HG03558 (cell line): ENCODE measurements around the gene ACAA1.
"Not testable (repeated sequence)": the region's sequence is repeated elsewhere in the genome, so short reads cannot be mapped to it uniquely, and the experiment has no call there.

Source experiments
- ATAC-seq: cut with Tn5 transposase; IDR thresholded peaks from one replicate; pipeline ENCODE4 v1.9.1; 2021; ENCODE audit warnings: moderate number of reproducible peaks; ENCODE audit not compliant: unreplicated experiment; ENCODE audit errors: extremely low read depth

ACAA1 gene

GRCh38 chr3:38109580-38110313 is 27.2 kb downstream of the ACAA1 start:
- ATAC-seq = no peak

DNA sequence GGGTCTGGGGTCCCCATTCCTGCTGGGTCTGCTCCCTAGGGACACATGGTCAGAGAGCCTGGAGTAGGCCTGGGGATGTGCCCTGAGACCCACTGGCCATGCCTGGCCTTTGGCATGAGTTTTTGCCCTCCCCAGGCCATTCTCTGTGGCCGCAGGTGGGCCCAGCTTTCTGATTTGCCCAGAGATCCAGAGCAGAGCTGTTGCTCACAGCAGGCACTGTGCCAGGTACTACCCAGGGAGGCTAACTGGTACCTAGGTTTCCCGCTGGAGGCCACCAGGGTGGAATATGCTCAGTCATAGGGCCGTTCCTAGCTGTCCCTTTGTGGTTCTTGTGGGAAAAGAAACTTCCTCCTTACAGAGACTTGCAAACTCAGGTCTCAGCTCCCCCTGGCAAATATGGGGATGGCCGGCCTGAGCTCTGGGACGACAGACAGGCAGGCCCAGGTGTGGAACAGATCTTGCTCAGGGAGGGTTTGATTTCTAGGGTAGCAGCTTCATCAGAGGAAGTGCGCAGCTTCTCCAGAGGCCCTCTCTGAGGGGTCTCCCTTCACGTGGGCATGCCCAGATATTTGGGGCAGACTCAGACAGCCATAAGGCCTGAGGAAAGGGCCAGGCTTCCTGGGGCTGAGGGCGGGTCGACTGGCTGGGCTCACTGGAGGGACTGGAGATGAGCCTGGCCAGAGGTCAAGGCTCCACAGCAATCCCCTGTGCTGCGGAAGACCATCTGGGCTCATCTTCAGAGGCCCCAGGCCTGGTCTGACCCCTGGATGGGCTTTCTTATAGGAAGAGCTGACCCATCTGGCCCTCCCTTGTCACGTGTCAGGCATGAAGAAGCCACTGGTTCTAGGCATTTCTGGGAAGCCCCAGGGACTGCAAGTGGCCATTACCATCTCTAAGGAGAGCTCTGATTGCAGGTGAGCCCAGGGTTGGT is 28.0 kb downstream of the ACAA1 start:
- ATAC-seq = no peak

DNA sequence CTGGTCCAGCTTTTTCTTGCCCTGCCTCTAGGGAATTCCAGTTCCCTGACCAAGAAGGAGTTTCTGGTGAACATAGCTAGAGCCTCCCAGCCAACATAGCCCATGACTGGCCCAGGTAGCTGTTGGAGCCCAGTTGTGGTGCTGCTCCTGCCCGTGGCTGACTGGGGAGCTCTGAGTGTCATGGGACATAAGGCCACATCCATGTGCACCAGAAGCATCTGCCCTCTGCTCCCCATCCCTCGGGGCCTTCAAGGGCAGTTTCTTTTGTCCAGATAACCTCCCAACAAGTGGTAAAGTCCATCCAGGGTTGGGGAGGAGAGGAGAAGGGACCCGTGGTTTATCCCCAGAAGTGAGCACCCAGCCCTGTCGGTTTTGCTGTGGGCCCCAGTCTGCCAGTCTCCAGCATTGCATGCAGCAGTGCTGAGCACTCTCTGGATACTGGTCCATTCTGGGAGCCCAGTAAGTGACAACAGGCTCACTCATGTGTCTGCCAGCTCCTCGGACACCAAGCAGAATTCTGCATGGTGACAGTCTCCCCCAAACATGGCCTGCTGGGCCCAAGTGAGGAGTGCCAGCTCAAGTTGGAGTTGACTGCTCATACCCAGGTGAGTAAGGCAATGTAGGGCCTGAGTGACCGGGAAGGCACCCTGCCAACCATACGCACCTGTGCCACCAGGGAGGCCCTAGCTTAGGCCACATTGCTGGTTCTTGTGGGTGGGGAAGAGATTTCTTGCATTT is 28.8 kb downstream of the ACAA1 start:
- ATAC-seq = no peak

DNA sequence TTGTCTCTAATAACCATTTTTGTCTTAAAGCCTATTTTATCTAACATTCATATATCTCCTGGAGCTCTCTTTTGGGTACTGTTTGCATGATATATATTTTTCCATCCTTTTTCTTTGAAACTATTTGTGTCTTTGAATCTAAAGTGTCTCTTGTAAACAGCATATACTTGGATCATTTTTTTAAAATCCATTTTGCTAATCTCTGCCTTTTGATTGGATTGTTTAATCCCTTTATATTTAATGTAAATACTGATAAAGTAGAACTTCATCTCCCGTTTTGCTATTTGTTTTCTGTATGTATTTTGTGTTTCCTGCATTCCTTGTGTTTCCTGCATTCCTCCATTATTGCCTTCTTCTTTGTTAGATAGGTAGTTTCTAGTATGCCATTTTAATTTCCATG is 31.4 kb downstream of the ACAA1 start:
- no peak for ATAC-seq

GRCh38 chr3:38102444-38102814 is 34.5 kb downstream of the ACAA1 start:
- no peak for ATAC-seq

DNA sequence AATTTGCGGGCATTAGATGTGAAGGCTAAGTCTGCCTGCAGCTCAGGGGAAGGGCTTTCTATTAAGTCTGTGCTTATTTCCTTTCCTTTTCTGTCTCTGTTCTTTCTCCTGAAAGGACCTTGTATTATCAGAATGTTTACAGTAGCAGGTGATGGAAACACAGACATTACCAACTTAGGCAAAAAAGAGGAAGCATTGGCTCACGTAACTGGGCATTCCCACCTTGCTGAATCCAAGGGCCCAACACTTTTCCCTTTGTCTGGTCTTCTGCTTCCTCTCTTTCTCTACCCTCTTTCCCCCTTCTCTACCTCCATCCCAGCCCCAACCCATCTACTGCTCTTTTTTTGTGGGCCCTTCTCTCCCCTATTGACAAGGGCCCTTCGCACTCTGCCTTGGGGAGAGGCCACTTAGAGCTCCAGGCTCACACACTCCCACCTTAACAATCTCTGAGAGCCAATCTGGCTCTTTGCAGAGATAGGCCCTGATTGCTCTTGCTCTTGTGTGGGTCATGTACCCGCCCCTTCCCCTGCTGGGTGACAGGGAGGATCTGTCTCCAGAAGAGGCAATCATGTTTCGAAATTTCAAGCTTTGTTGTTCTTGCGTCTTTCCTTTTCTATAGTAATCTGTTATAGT is 35.0 kb downstream of the ACAA1 start:
- no peak for ATAC-seq

GRCh38 chr3:38100498-38100897 is 36.4 kb downstream of the ACAA1 start:
- ATAC-seq = no peak

GRCh38 chr3:38099518-38099917 is 37.4 kb downstream of the ACAA1 start:
- ATAC-seq = no peak

GRCh38 chr3:38098376-38098723 is 38.6 kb downstream of the ACAA1 start:
- ATAC-seq = no peak

- no peak for ATAC-seq
Measured at GRCh38 chr3:38097446-38098375, 39.2 kb downstream of the ACAA1 start.

GRCh38 chr3:38095669-38096483 is 41.1 kb downstream of the ACAA1 start:
- no peak for ATAC-seq

DNA sequence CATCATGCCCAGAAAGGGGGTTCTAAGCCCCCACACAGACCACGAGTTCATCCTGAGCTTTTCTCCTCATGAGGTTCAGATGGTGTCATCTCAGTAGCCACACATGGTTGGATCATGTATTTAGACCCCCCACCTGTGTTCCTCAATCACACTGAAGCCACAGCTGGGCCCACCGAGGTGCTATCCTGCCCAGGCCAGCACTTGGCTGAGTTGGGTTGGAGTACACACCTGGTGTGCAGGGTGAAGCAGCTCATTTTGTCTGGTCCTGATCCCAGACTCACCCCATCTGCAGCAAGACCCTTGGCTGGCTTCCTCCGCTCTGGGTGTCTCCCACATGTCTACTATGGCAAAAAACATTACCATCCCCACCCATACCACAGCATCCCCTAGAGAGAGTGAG is 41.9 kb downstream of the ACAA1 start:
- ATAC-seq = no peak

DNA sequence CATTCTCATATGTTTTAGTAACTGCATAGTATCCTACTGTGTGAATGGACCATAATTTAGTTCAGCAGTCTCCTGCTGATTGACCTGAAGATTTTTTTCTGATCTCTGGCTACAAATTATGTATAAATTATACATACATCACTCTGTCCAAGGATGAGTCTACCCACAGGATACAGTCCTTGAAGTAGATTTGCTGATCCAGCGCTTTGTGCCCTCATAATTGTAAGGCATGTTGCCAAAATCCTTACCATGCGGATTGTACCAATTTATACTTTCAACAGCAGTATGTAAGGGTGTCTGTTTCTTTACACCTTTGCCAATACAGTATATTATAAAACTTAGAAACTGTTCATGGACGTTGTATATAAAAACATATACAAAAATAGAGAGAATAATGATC is 46.5 kb downstream of the ACAA1 start:
- no peak for ATAC-seq

- no peak for ATAC-seq
Measured at GRCh38 chr3:38089163-38089562, 47.8 kb downstream of the ACAA1 start.

GRCh38 chr3:38088126-38089078 is 48.5 kb downstream of the ACAA1 start:
- no peak for ATAC-seq

GRCh38 chr3:38087278-38087677 is 49.6 kb downstream of the ACAA1 start:
- not testable (repeated sequence) for ATAC-seq

DNA sequence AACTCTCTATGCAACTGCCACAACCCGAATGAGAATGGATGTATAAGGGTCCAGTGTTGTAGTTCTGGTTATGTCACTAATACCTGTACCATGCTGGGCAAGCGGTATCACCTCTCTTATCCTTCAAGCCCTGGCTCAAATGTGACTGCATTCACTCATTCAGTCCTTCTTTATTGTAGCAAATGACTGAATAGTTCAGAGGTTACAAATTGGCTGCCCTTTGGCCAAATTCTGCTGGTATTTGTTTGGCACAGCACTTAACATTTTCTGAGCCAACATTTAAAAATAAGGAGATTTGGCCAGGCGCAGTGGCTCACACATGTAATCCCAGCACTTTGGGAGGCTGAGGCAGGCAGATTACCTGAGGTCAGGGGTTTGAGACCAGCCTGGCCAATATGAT is 50.4 kb downstream of the ACAA1 start:
- no peak for ATAC-seq

DNA sequence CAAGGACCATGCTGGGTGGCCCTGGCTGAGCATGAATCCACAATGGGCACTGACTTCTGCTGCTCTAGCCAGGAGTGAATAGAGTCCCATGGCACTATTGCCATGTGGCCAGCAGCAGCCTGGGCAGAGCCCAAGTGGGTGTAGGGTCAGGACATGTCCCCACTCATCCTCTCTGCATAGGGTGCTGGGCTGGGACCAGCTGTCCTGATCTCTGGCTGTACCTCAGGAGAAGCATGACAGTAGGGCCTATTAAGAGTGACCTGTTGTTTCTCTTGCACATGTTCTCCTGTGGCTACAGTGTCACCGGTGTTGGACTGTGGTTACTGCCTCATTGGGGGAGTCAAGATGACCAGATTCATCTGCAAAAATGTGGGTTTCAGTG is 51.0 kb downstream of the ACAA1 start:
- no peak for ATAC-seq
